K562 (cell line): ENCODE measurements around the gene TCF4. TPM values are rescaled to one million over a fixed set of nuclear protein-coding genes. Genes with fewer than 3 reads are reported as not detected.

ENCODE experiments used
- ATAC-seq: fragments of 200-7000 bp; cut with Tn5 transposase; 3 replicates; pipeline ENCODE4 v1.9.1; 2020; ENCODE audit warnings: moderate library complexity
- BruUV-seq: library from RNA; stranded (reverse); fragments of 400-500 nt; replicated peaks from 2 replicates; lab custom pipeline; 2021; lab: Mats Ljungman, UMichigan
- CTCF ChIA-PET: fragments of 300-600 bp; formaldehyde crosslinking; extraction: SDS; loops from one replicate; lab custom pipeline; 2021; ENCODE audit warnings: low intra/inter-chr PET ratio; lab: Yijun Ruan, JAX
- POLR2A ChIA-PET: fragments of 300-600, 350-650 bp; sonication (Branson Sonifier 250); formaldehyde crosslinking; extraction: SDS; loops from one replicate; lab custom pipeline; 2021; ENCODE audit warnings: antibody characterized with exemption, inconsistent platforms; lab: Yijun Ruan, JAX
- DNase-seq, 4 experiments: peaks; one replicate each; pipeline versions ENCODE4 v3.0.0 to v3.0.0-alpha.2; 2011 to 2018; ENCODE audit warnings: low spot score in 3 of 4, mixed read lengths in 3 of 4; ENCODE audit errors: extremely low read depth in 1 of 4
- FAIRE-seq: peaks from 2 replicates; lab custom pipeline; 2011; peaks lifted over from hg19 to GRCh38; lab: Jason Lieb, UNC
- H2AFZ ChIP-seq: 2 replicates; pipeline ENCODE4 v1.6.0; 2011; ENCODE audit warnings: low read depth, low read length, control low read depth, inconsistent platforms
- H3K27ac ChIP-seq: fragments of 200-600 bp; 3 replicates; pipeline ENCODE4 v1.8.0; 2011; ENCODE audit warnings: low read depth, mild to moderate bottlenecking, control low read depth, inconsistent platforms, low read length, moderate library complexity, mixed read lengths; ENCODE audit errors: extremely low read depth
- H3K27me3 ChIP-seq, 2 experiments: fragments of 300-600 bp in 1 of 2; 2 replicates in 1 of 2; 3 replicates in 1 of 2; pipeline versions ENCODE4 v1.6.0 to v1.8.0; 2011; ENCODE audit warnings: inconsistent platforms in 2 of 2, low read length in 2 of 2, mild to moderate bottlenecking in 1 of 2, mixed read lengths in 1 of 2, moderate library complexity in 1 of 2; ENCODE audit not compliant: control insufficient read depth in 2 of 2, insufficient read depth in 2 of 2
- H3K36me3 ChIP-seq: fragments of 300-600 bp; 3 replicates; pipeline ENCODE4 v1.8.0; 2011; ENCODE audit warnings: mild to moderate bottlenecking, low read length, inconsistent platforms; ENCODE audit not compliant: control insufficient read depth, insufficient read depth
- H3K4me1 ChIP-seq, 2 experiments: fragments of 200-600 bp in 1 of 2; replicated peaks in 1 of 2; 2 replicates in 1 of 2; 3 replicates in 1 of 2; pipeline versions ENCODE4 v1.5.1 to v1.8.0; 2011; ENCODE audit warnings: inconsistent platforms in 2 of 2, low read length in 2 of 2, mild to moderate bottlenecking in 1 of 2, mixed read lengths in 1 of 2, moderate library complexity in 1 of 2; ENCODE audit not compliant: control insufficient read depth in 2 of 2, insufficient read depth in 2 of 2
- H3K4me2 ChIP-seq: 2 replicates; pipeline ENCODE4 v1.6.1; 2011; ENCODE audit warnings: low read length, control low read depth, inconsistent platforms, mixed read lengths; ENCODE audit not compliant: insufficient read depth
- H3K4me3 ChIP-seq: fragments of 200-600 bp; sonication (generic), shearing (Covaris generic); 2 replicates; pipeline ENCODE4 v1.5.1; 2016; ENCODE audit warnings: control low read depth, inconsistent platforms
- H3K79me2 ChIP-seq: fragments of 200-600 bp; 3 replicates; pipeline ENCODE4 v1.8.0; 2011; ENCODE audit warnings: low read length, inconsistent platforms; ENCODE audit not compliant: control insufficient read depth, insufficient read depth
- H3K9ac ChIP-seq, 2 experiments: 2 replicates each; pipeline versions ENCODE4 v1.6.0 to v1.6.1; 2011; ENCODE audit warnings: low read depth in 2 of 2, low read length in 2 of 2, control low read depth in 1 of 2, inconsistent platforms in 1 of 2, mild to moderate bottlenecking in 1 of 2, mixed read lengths in 1 of 2; ENCODE audit not compliant: insufficient read depth in 1 of 2
- H3K9me1 ChIP-seq: one replicate; pipeline ENCODE4 v1.6.0; 2011; ENCODE audit warnings: inconsistent platforms, mild to moderate bottlenecking, low read length, moderate library complexity; ENCODE audit not compliant: control insufficient read depth, insufficient read depth
- H3K9me3 ChIP-seq: replicated peaks from 2 replicates; pipeline ENCODE4 v1.5.1; 2011; ENCODE audit warnings: low read depth, low read length, inconsistent platforms; ENCODE audit not compliant: control insufficient read depth, insufficient read depth
- H4K20me1 ChIP-seq: replicated peaks from 2 replicates; pipeline ENCODE4 v1.6.1; 2011; ENCODE audit warnings: low read length, inconsistent platforms, mixed read lengths; ENCODE audit not compliant: control insufficient read depth, insufficient read depth
- CBFA2T2 ChIP-seq: fragments of 450-650 bp; conservative IDR thresholded peaks from 2 replicates; pipeline ENCODE4 v1.6.1; 2017; ENCODE audit warnings: mild to moderate bottlenecking
- FOS ChIP-seq: IDR thresholded peaks from 3 replicates; pipeline ENCODE4 v1.6.1; 2011; ENCODE audit not compliant: insufficient read length; ENCODE audit errors: extremely low read depth
- TCF3 ChIP-seq: sonication (generic); formaldehyde crosslinking; IDR thresholded peaks from 2 replicates; pipeline ENCODE4 v1.4.0; 2020; ENCODE audit warnings: mild to moderate bottlenecking, missing genetic modification reagents
- ZBTB40 ChIP-seq, 2 experiments: fragments of 450-650 bp in 1 of 2; sonication (generic) in 1 of 2; formaldehyde crosslinking in 1 of 2; IDR thresholded peaks; 2 replicates each; pipeline versions ENCODE4 v1.7.1 to v1.9.0; 2016 to 2022; ENCODE audit warnings: inconsistent platforms in 1 of 2, mild to moderate bottlenecking in 1 of 2, missing genetic modification reagents in 1 of 2
- WGBS: fragments of 100-300 bp; shearing (Covaris generic); methylation state at CpG from one replicate; pipeline ENCODE4 v1.1.6; 2016; ENCODE audit warnings: low coverage, mixed read lengths; ENCODE audit not compliant: insufficient coverage; ENCODE audit errors: missing lambda C conversion rate; 5-methylcytosine and 5-hydroxymethylcytosine counted together
- in situ Hi-C: fragments of 300-500 bp; cut with MboI; formaldehyde crosslinking; loops from 4 replicates; pipeline ENCODE4 v1.15.0; 2018; ENCODE audit warnings: inconsistent platforms, mixed read lengths
- intact Hi-C: fragments of 100-400 bp; cut with micrococcal nuclease; formaldehyde crosslinking; loops from 2 replicates; pipeline ENCODE4 v1.14.2; 2022
- polyA plus RNA-seq, 8 experiments: library from polyadenylated mRNA; depleted of rRNA in 4 of 8; stranded (reverse) in 5 of 8; unstranded in 3 of 8; fragments of >200 nt; fragmentation: Nextera tagmentation in 2 of 8; fragmentation: Illumina TruSeq in 1 of 8; extraction: Ambion mirVana in 2 of 8; extraction: Trizol in 1 of 8; gene quantifications; 2 replicates each; pipeline versions ENCODE4 v1.2.1 to v1.2.3, GENCODE V29; 2011 to 2014; ENCODE audit warnings: inconsistent platforms in 1 of 8, missing spikeins in 1 of 8
- total RNA-seq, 7 experiments: library from RNA; depleted of rRNA in 6 of 7; stranded (reverse); fragments of >200 nt in 6 of 7; fragmentation: Illumina TruSeq in 2 of 7; extraction: Trizol in 2 of 7; gene quantifications; 2 replicates each; pipeline versions ENCODE4 v1.2.1 to v1.2.3, GENCODE V29; 2011 to 2021; ENCODE audit warnings: low replicate concordance in 1 of 7

TCF4 gene
- total and polyA plus RNA-seq, 9 of the 15 experiments (the other 6 are each of a cell fraction or from before 2014, with no cell fraction given): 4.8 to 24.7 (median 15.2) TPM

- TF ChIP-seq FOS: no peak
Measured at GRCh38 chr18:55336438-55337100, 251.4 kb downstream of the TCF4 start (continued).

- Histone ChIP-seq H3K4me2 (no peak overlapping the region), H3K4me1 (no peaks in the 10 kb centered on the region)
- no peak for TF ChIP-seq TCF3 (CRISPR knock-in tag)
- TF ChIP-seq ZBTB40 (IDR thresholded peaks at IDR 0.05): no peak
- no peak for TF ChIP-seq ZBTB40 (CRISPR knock-in tag; IDR thresholded peaks at IDR 0.05)
- no peak for TF ChIP-seq CBFA2T2
- TF ChIP-seq, all 486 proteins: peak for 0
- ATAC-seq: no peak
- CTCF ChIA-PET: no interaction called here
- FAIRE-seq: no peak
- in situ Hi-C loops: no loop called here
- H3K9ac ChIP-seq: no peak overlapping the region
- no peaks in the 10 kb centered on the region for H4K20me1 ChIP-seq
- intact Hi-C loops: no loop called here
- no peak overlapping the region for H3K4me3 ChIP-seq
- H3K79me2 ChIP-seq: no peaks in the 10 kb centered on the region
- no peaks in the 10 kb centered on the region for H3K9me1 ChIP-seq
- H2AFZ ChIP-seq: no peak overlapping the region
- H3K9me3 ChIP-seq: no peaks in the 10 kb centered on the region
- WGBS: 97% methylated on average over 4 of the region's 4 CpGs
- no peak overlapping the region for H3K27ac ChIP-seq
- POLR2A ChIA-PET: no interaction called here
- no peak for DNase-seq
- no TSS peak for BruUV-seq
- H3K27me3 ChIP-seq: no peaks in the 10 kb centered on the region
- H3K36me3 ChIP-seq: no peaks in the 10 kb centered on the region
Measured at GRCh38 chr18:55334875-55335274, 253.1 kb downstream of the TCF4 start.
